H9 (cell line): ENCODE results near the gene NEURL1B. TPM values are rescaled to one million over a fixed set of nuclear protein-coding genes. Genes with fewer than 3 reads are reported as not detected.

ENCODE experiments used
- DNase-seq: peaks from one replicate; pipeline ENCODE4 v3.0.0-alpha.2; 2017
- H2AFZ ChIP-seq: one replicate; pipeline ENCODE4 v1.6.1; 2013; ENCODE audit warnings: mild to moderate bottlenecking, low read length, control low read depth, moderate library complexity
- H2AK5ac ChIP-seq: 2 replicates; pipeline ENCODE4 v1.6.1; 2013; ENCODE audit warnings: low read length, control low read depth, mixed read lengths; ENCODE audit not compliant: insufficient read length
- H2BK120ac ChIP-seq: one replicate; pipeline ENCODE4 v1.6.1; 2013; ENCODE audit warnings: low read depth, mild to moderate bottlenecking, low read length, control low read depth, inconsistent platforms; ENCODE audit not compliant: poor library complexity, severe bottlenecking
- H2BK12ac ChIP-seq: 2 replicates; pipeline ENCODE4 v1.6.1; 2013; ENCODE audit warnings: low read length, control low read depth, mixed read lengths, low read depth; ENCODE audit not compliant: insufficient read length
- H2BK15ac ChIP-seq: 2 replicates; pipeline ENCODE4 v1.6.1; 2013; ENCODE audit warnings: low read depth, low read length, control low read depth
- H2BK20ac ChIP-seq: one replicate; pipeline ENCODE4 v1.6.1; 2013; ENCODE audit warnings: low read depth, mild to moderate bottlenecking, low read length, control low read depth, inconsistent platforms; ENCODE audit not compliant: poor library complexity, severe bottlenecking
- H2BK5ac ChIP-seq: 2 replicates; pipeline ENCODE4 v1.6.1; 2013; ENCODE audit warnings: low read length, control low read depth, mixed read lengths; ENCODE audit not compliant: insufficient read length
- H3K14ac ChIP-seq: 2 replicates; pipeline ENCODE4 v1.6.1; 2013; ENCODE audit warnings: low read length, control low read depth; ENCODE audit not compliant: insufficient read depth
- H3K18ac ChIP-seq: 2 replicates; pipeline ENCODE4 v1.6.1; 2013; ENCODE audit warnings: low read depth, mild to moderate bottlenecking, mixed read lengths, low read length, control low read depth; ENCODE audit not compliant: insufficient read length
- H3K23ac ChIP-seq: 2 replicates; pipeline ENCODE4 v1.6.1; 2013; ENCODE audit warnings: low read length, control low read depth, mixed read lengths, low read depth; ENCODE audit not compliant: insufficient read length
- H3K23me2 ChIP-seq: 2 replicates; pipeline ENCODE4 v1.6.1; 2013; ENCODE audit warnings: low read depth, mild to moderate bottlenecking, mixed read lengths, low read length, control low read depth; ENCODE audit not compliant: insufficient read length, poor library complexity, severe bottlenecking
- H3K27ac ChIP-seq: 2 replicates; pipeline ENCODE4 v1.5.1; 2013; ENCODE audit warnings: low read length, control low read depth, mixed read lengths, low read depth; ENCODE audit not compliant: insufficient read length
- H3K27me3 ChIP-seq: 2 replicates; pipeline ENCODE4 v1.6.1; 2013; ENCODE audit warnings: low read length, control low read depth, inconsistent platforms; ENCODE audit not compliant: insufficient read depth
- H3K4ac ChIP-seq: 2 replicates; pipeline ENCODE4 v1.6.1; 2013; ENCODE audit warnings: low read depth, mild to moderate bottlenecking, control low read depth, inconsistent platforms, low read length, moderate library complexity
- H3K4me1 ChIP-seq: 2 replicates; pipeline ENCODE4 v1.6.1; 2013; ENCODE audit warnings: low read length, control low read depth, inconsistent platforms; ENCODE audit not compliant: insufficient read depth
- H3K4me2 ChIP-seq: 2 replicates; pipeline ENCODE4 v1.6.1; 2013; ENCODE audit warnings: low read length, control low read depth, mixed read lengths; ENCODE audit not compliant: insufficient read length, insufficient read depth
- H3K56ac ChIP-seq: 2 replicates; pipeline ENCODE4 v1.6.1; 2013; ENCODE audit warnings: low read depth, mild to moderate bottlenecking, mixed read lengths, low read length, control low read depth; ENCODE audit not compliant: insufficient read length
- H3K79me1 ChIP-seq: 2 replicates; pipeline ENCODE4 v1.6.1; 2013; ENCODE audit warnings: low read depth, mild to moderate bottlenecking, moderate library complexity, low read length, control low read depth, inconsistent platforms; ENCODE audit not compliant: insufficient read depth, poor library complexity, severe bottlenecking
- H3K79me2 ChIP-seq: 2 replicates; pipeline ENCODE4 v1.6.1; 2013; ENCODE audit warnings: low read length, control low read depth, inconsistent platforms; ENCODE audit not compliant: insufficient read depth
- H3K9ac ChIP-seq: 2 replicates; pipeline ENCODE4 v1.6.1; 2013; ENCODE audit warnings: low read length, control low read depth, mixed read lengths; ENCODE audit not compliant: insufficient read length; ENCODE audit errors: extremely low read depth
- H3K9me3 ChIP-seq: one replicate; pipeline ENCODE4 v1.6.1; 2013; ENCODE audit warnings: low read depth, low read length, inconsistent platforms; ENCODE audit not compliant: control insufficient read depth
- H3T11ph ChIP-seq: one replicate; pipeline ENCODE4 v1.6.1; 2013; ENCODE audit warnings: mild to moderate bottlenecking, low read length, control low read depth, inconsistent platforms
- H4K20me1 ChIP-seq: one replicate; pipeline ENCODE4 v1.6.1; 2013; ENCODE audit not compliant: control insufficient read depth, insufficient read length, insufficient read depth
- H4K5ac ChIP-seq: 2 replicates; pipeline ENCODE4 v1.6.1; 2013; ENCODE audit warnings: low read depth, mild to moderate bottlenecking, mixed read lengths, low read length, control low read depth; ENCODE audit not compliant: insufficient read length
- H4K8ac ChIP-seq: replicated peaks from 2 replicates; pipeline ENCODE4 v1.6.1; 2013; ENCODE audit warnings: low read length, control low read depth, mixed read lengths, low read depth; ENCODE audit not compliant: insufficient read length
- H4K91ac ChIP-seq: 2 replicates; pipeline ENCODE4 v1.6.1; 2013; ENCODE audit warnings: low read depth, mild to moderate bottlenecking, moderate library complexity, mixed read lengths, low read length, control low read depth; ENCODE audit not compliant: insufficient read length
- H3K27ac Mint-ChIP-seq, 3 experiments: 2 replicates in 2 of 3; 3 replicates in 1 of 3; pipeline ENCODE4 v1.8.0; 2020 to 2021; ENCODE audit warnings: mixed read lengths in 3 of 3, mild to moderate bottlenecking in 1 of 3, moderate library complexity in 1 of 3
- H3K27me3 Mint-ChIP-seq: 2 replicates; pipeline ENCODE4 v1.8.0; 2021; ENCODE audit warnings: low read depth, mild to moderate bottlenecking, moderate library complexity, mixed read lengths
- H3K36me3 Mint-ChIP-seq, 3 experiments: 2 replicates in 2 of 3; 3 replicates in 1 of 3; pipeline ENCODE4 v1.8.0; 2020 to 2021; ENCODE audit warnings: low read depth in 3 of 3, mixed read lengths in 3 of 3; ENCODE audit not compliant: insufficient read depth in 1 of 3
- H3K4me1 Mint-ChIP-seq, 2 experiments: 2 replicates each; pipeline ENCODE4 v1.8.0; 2020; ENCODE audit warnings: mixed read lengths in 2 of 2
- H3K4me3 Mint-ChIP-seq, 2 experiments: 2 replicates in 1 of 2; 3 replicates in 1 of 2; pipeline ENCODE4 v1.8.0; 2020 to 2021; ENCODE audit warnings: mild to moderate bottlenecking in 2 of 2, mixed read lengths in 2 of 2, moderate library complexity in 1 of 2
- H3K9me3 Mint-ChIP-seq, 2 experiments: 2 replicates in 1 of 2; 3 replicates in 1 of 2; pipeline ENCODE4 v1.8.0; 2020; ENCODE audit warnings: mild to moderate bottlenecking in 2 of 2, mixed read lengths in 2 of 2, moderate library complexity in 1 of 2
- CTCF ChIP-seq: fragments of 200-600 bp; sonication (generic); conservative IDR thresholded peaks from 3 replicates; pipeline ENCODE4 v1.8.0; 2021; ENCODE audit warnings: antibody characterized with exemption, mild to moderate bottlenecking
- WGBS: extraction: QIAGEN DNeasy Blood & Tissue Kit; methylation state at CpG from one replicate; pipeline ENCODE4 v1.1.7; 2013; ENCODE audit warnings: missing lambda C conversion rate, low lambda C conversion rate, mixed read lengths; ENCODE audit not compliant: insufficient read length; ENCODE audit errors: extremely low coverage; 5-methylcytosine and 5-hydroxymethylcytosine counted together
- total RNA-seq: library from RNA; stranded (reverse); gene quantifications from 2 replicates; pipeline ENCODE4 v1.2.1, GENCODE V29; 2021

Gene NEURL1B
- total RNA-seq, 1 experiment from 2014 or later, result 3.6 TPM

DNA sequence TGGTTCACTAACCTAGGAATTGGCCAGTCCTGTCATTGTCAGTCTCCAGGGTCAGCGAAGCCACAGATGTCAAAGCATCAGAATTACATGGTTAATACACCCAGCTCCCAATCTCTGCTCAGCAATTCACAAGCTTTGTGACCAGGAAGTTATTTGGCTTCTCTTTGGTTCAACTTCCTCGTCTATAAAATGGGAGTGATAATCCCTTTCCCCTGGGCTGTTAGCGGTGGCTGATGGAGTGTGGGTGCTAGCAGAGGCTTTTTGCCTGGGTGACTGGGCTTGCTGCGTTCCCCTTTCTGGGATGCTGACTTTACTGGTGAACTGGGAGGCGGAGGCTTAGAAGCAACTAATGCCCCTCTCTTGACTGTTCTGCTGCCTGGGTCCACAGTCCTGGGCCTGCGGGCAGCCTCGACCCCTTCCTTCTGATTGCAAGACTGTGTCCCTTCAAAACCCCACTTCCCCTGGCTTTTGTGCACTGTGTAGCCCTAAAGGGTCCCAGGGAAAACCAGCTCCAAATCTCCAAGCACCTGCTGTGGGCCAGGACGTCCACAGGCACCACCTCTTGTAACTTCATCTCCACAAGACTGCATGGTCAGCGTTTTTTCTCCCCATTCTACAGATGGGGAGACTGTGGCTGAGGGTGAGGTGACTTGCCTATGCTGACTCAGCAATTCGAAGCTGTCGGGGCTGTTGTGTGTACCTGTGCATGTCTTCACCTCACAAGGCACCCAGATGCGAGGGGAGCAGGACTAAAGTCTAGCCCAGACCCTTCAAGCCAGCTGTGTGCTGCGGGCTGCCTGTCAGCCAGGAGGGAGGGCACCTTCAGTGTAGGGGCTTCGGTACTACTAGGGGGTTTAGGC, 45.2 kb upstream of the NEURL1B start:
- no peaks in the 10 kb centered on the region for H4K20me1 ChIP-seq
- no peak overlapping the region for H3K23ac ChIP-seq
- Mint-ChIP-seq H3K9me3 (no peaks in the 10 kb centered on the region; a peak in 1 of 5 replicates), H3K27ac (peak overlapping the region in 1 of 3 experiments; percentile 34; a peak in 1 of 7 replicates), H3K36me3 (no peaks in the 10 kb centered on the region; a peak in 1 of 7 replicates), H3K4me3 (no peak overlapping the region), H3K4me1 (peaks cover 9 to 12% of the 10 kb centered on the region in 2 experiments), H3K27me3 (peaks cover 28% of the 10 kb centered on the region)
- H3K4me1 ChIP-seq, result no peaks in the 10 kb centered on the region
- no peak overlapping the region for H2BK5ac ChIP-seq
- H3K56ac ChIP-seq, result no peak overlapping the region
- H3K9ac ChIP-seq, result no peak overlapping the region
- H3K27ac ChIP-seq, result no peak overlapping the region
- H3T11ph ChIP-seq, result no peak overlapping the region
- no peak overlapping the region for H3K4me2 ChIP-seq
- H3K9me3 ChIP-seq, result no peaks in the 10 kb centered on the region
- no peak overlapping the region for H4K5ac ChIP-seq
- DNase-seq, result no peak
- no peak overlapping the region for H2BK120ac ChIP-seq
- no peak overlapping the region for H4K91ac ChIP-seq
- no CpG with 5 or more reads among the region's 14 CpGs for WGBS
- no peak overlapping the region for H2BK15ac ChIP-seq
- no peak overlapping the region for H2BK12ac ChIP-seq
- H2AK5ac ChIP-seq, result no peak overlapping the region
- no peaks in the 10 kb centered on the region for H3K27me3 ChIP-seq
- H3K18ac ChIP-seq, result no peak overlapping the region
- TF ChIP-seq CTCF, result no peak
- no peaks in the 10 kb centered on the region for H3K79me1 ChIP-seq
- H3K4ac ChIP-seq, result no peak overlapping the region
- H3K14ac ChIP-seq, result no peak overlapping the region
- H2BK20ac ChIP-seq, result no peak overlapping the region
- H4K8ac ChIP-seq, result no peak overlapping the region
- no peaks in the 10 kb centered on the region for H3K23me2 ChIP-seq
- no peaks in the 10 kb centered on the region for H3K79me2 ChIP-seq
- H2AFZ ChIP-seq, result no peak overlapping the region
